Neural progenitor cell (in vitro differentiated cells): ENCODE data around the gene DPP7. TPM values are rescaled to one million over a fixed set of nuclear protein-coding genes. Genes with fewer than 3 reads are reported as not detected.

ENCODE experiments used
- DNase-seq: peaks from one replicate; pipeline ENCODE4 v3.0.0-alpha.2; 2016; ENCODE audit warnings: low spot score
- H2AFZ ChIP-seq: fragments of 200-600 bp; sonication (generic); replicated peaks from 2 replicates; pipeline ENCODE4 v1.6.1; 2016; ENCODE audit warnings: antibody characterized with exemption
- H3F3A ChIP-seq: fragments of 200-600 bp; sonication (generic); 2 replicates; pipeline ENCODE4 v1.6.1; 2016; ENCODE audit warnings: antibody characterized with exemption, low read depth
- H3K27ac ChIP-seq: fragments of 200-600 bp; sonication (generic); 2 replicates; pipeline ENCODE4 v1.5.1; 2016; ENCODE audit warnings: mild to moderate bottlenecking
- H3K27me3 ChIP-seq: fragments of 200-600 bp; sonication (generic); 2 replicates; pipeline ENCODE4 v1.6.1; 2016; ENCODE audit warnings: mild to moderate bottlenecking, moderate library complexity
- H3K36me3 ChIP-seq: fragments of 200-600 bp; sonication (generic); 2 replicates; pipeline ENCODE4 v1.5.1; 2016
- H3K4me1 ChIP-seq: fragments of 200-600 bp; sonication (generic); 2 replicates; pipeline ENCODE4 v1.6.1; 2016; ENCODE audit warnings: mixed run types
- H3K4me2 ChIP-seq: fragments of 200-600 bp; sonication (generic); 2 replicates; pipeline ENCODE4 v1.6.1; 2016
- H3K4me3 ChIP-seq: fragments of 200-600 bp; sonication (generic); 2 replicates; pipeline ENCODE4 v1.5.1; 2016
- H3K79me2 ChIP-seq: fragments of 200-600 bp; sonication (generic); 2 replicates; pipeline ENCODE4 v1.6.1; 2016; ENCODE audit warnings: low read depth
- H3K9ac ChIP-seq: fragments of 200-600 bp; sonication (generic); 2 replicates; pipeline ENCODE4 v1.6.1; 2016
- H3K9me3 ChIP-seq: fragments of 200-600 bp; sonication (generic); 2 replicates; pipeline ENCODE4 v1.5.1; 2016; ENCODE audit warnings: low read depth
- H4K20me1 ChIP-seq: fragments of 200-600 bp; sonication (generic); 2 replicates; pipeline ENCODE4 v1.6.1; 2016; ENCODE audit warnings: low read depth
- H3K27ac Mint-ChIP-seq: 3 replicates; pipeline ENCODE4 v1.8.0; 2021; ENCODE audit warnings: mixed read lengths
- H3K27me3 Mint-ChIP-seq: 2 replicates; pipeline ENCODE4 v1.8.0; 2022; ENCODE audit warnings: low read depth, mild to moderate bottlenecking, inconsistent platforms, moderate library complexity, mixed read lengths; ENCODE audit not compliant: insufficient read depth
- H3K36me3 Mint-ChIP-seq: 3 replicates; pipeline ENCODE4 v1.8.0; 2021; ENCODE audit warnings: mixed read lengths
- H3K4me1 Mint-ChIP-seq: 3 replicates; pipeline ENCODE4 v1.8.0; 2021; ENCODE audit warnings: mixed read lengths
- H3K4me3 Mint-ChIP-seq: 3 replicates; pipeline ENCODE4 v1.8.0; 2021; ENCODE audit warnings: mild to moderate bottlenecking, moderate library complexity, mixed read lengths
- H3K9me3 Mint-ChIP-seq: 3 replicates; pipeline ENCODE4 v1.8.0; 2020; ENCODE audit warnings: mixed read lengths
- EZH2 ChIP-seq: fragments of 200-600 bp; sonication (generic); IDR thresholded peaks from 2 replicates; pipeline ENCODE4 v1.6.1; 2017; ENCODE audit warnings: antibody characterized with exemption, mild to moderate bottlenecking, moderate library complexity
- EZH2phosphoT487 ChIP-seq: fragments of 200-600 bp; sonication (generic); IDR thresholded peaks from 2 replicates; pipeline ENCODE4 v1.6.1; 2017; ENCODE audit warnings: antibody characterized with exemption
- total RNA-seq: library from RNA; depleted of rRNA; stranded (reverse); fragments of >200 nt; gene quantifications from 2 replicates; pipeline ENCODE4 v1.2.3, GENCODE V29; 2015; ENCODE audit warnings: low replicate concordance
- TF ChIP-seq, protein P1 (sequence below): fragments of 200-600 bp; sonication (generic); IDR thresholded peaks from 2 replicates; pipeline ENCODE4 v1.5.1; 2017; ENCODE audit warnings: antibody characterized with exemption, mild to moderate bottlenecking

DPP7 gene
- total RNA-seq, 1 donor from 2014 or later: 2.6 TPM

DNA sequence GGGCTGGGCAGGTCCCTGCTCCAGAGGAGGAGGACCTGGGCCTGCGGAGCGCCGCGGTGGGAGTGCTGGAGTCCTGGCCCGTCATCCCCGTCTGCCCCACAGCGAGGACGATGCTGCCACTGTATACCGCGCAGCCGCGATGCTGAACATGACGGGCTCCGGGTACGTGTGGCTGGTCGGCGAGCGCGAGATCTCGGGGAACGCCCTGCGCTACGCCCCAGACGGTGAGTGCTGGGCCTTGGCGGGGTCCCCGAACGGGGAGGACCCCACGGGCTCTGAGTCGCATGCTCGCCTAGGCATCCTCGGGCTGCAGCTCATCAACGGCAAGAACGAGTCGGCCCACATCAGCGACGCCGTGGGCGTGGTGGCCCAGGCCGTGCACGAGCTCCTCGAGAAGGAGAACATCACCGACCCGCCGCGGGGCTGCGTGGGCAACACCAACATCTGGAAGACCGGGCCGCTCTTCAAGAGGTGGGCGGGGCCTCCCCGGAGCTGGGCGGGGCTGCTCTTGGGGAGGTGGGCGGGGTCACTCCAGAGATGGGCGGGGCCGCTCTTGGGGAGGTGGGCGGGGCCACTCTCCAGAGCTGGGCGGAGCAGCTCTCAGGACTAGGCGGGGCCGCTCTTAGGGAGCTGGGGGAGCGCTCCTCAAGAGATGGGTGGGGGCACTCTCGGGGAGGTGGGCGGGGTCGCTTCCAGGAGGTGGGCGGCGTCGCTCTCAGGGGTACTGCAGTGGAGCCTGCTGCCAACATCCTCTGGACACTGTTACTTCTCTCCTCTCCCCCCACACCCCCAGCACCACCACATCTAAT, 42.2 kb upstream of the DPP7 start:
- peak; percentile 63 for TF ChIP-seq EZH2
- TF ChIP-seq, protein P1, sequence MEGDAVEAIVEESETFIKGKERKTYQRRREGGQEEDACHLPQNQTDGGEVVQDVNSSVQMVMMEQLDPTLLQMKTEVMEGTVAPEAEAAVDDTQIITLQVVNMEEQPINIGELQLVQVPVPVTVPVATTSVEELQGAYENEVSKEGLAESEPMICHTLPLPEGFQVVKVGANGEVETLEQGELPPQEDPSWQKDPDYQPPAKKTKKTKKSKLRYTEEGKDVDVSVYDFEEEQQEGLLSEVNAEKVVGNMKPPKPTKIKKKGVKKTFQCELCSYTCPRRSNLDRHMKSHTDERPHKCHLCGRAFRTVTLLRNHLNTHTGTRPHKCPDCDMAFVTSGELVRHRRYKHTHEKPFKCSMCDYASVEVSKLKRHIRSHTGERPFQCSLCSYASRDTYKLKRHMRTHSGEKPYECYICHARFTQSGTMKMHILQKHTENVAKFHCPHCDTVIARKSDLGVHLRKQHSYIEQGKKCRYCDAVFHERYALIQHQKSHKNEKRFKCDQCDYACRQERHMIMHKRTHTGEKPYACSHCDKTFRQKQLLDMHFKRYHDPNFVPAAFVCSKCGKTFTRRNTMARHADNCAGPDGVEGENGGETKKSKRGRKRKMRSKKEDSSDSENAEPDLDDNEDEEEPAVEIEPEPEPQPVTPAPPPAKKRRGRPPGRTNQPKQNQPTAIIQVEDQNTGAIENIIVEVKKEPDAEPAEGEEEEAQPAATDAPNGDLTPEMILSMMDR: no peak
- peak; percentile 36 for TF ChIP-seq EZH2phosphoT487
- peaks cover 84% of the 10 kb centered on the region for H3K27me3 ChIP-seq
- H3K27ac ChIP-seq: no peak overlapping the region
- no peak overlapping the region for H3K4me3 ChIP-seq
- peaks cover 13% of the 10 kb centered on the region for H4K20me1 ChIP-seq
- no peak overlapping the region for H3K9ac ChIP-seq
- H3K36me3 ChIP-seq: no peaks in the 10 kb centered on the region
- H3K9me3 Mint-ChIP-seq: no peaks in the 10 kb centered on the region
- H3K4me1 ChIP-seq: no peaks in the 10 kb centered on the region
- H3F3A ChIP-seq: peaks cover 17% of the 10 kb centered on the region
- no peaks in the 10 kb centered on the region for H3K79me2 ChIP-seq
- DNase-seq: peak; percentile 61
- no peaks in the 10 kb centered on the region for H3K9me3 ChIP-seq
- H3K27me3 Mint-ChIP-seq: peaks cover 59% of the 10 kb centered on the region
- H3K36me3 Mint-ChIP-seq: peaks cover 1% of the 10 kb centered on the region
- H3K4me3 Mint-ChIP-seq: no peak overlapping the region
- H3K4me1 Mint-ChIP-seq: peaks cover 2% of the 10 kb centered on the region
- no peak overlapping the region for H3K4me2 ChIP-seq
- no peak overlapping the region for H3K27ac Mint-ChIP-seq
- H2AFZ ChIP-seq: no peak overlapping the region

- Histone ChIP-seq H3K4me1 (no peaks in the 10 kb centered on the region), H3K9ac (no peak overlapping the region), H3K36me3 (no peaks in the 10 kb centered on the region), H3K27me3 (peaks cover 81% of the 10 kb centered on the region), H4K20me1 (peaks cover 5% of the 10 kb centered on the region), H3F3A (peaks cover 23% of the 10 kb centered on the region), H3K79me2 (no peaks in the 10 kb centered on the region), H3K4me2 (no peak overlapping the region), H3K27ac (no peak overlapping the region), H3K4me3 (no peak overlapping the region), H3K9me3 (no peaks in the 10 kb centered on the region), H2AFZ (no peak overlapping the region)
- Mint-ChIP-seq H3K27ac (no peak overlapping the region), H3K36me3 (no peaks in the 10 kb centered on the region), H3K4me1 (no peaks in the 10 kb centered on the region), H3K9me3 (peaks cover 3% of the 10 kb centered on the region), H3K27me3 (peaks cover 32% of the 10 kb centered on the region), H3K4me3 (no peak overlapping the region)
- TF ChIP-seq EZH2: no peak
- TF ChIP-seq EZH2phosphoT487: no peak
- TF ChIP-seq, protein P1: no peak
- no peak for DNase-seq
Observed at GRCh38 chr9:137152844-137153405, 38.4 kb upstream of the DPP7 start.

- Histone ChIP-seq H3K9ac (no peak overlapping the region), H2AFZ (no peak overlapping the region), H3K27me3 (peaks cover 80% of the 10 kb centered on the region), H3F3A (peaks cover 23% of the 10 kb centered on the region), H3K36me3 (no peaks in the 10 kb centered on the region), H4K20me1 (no peaks in the 10 kb centered on the region), H3K4me1 (no peaks in the 10 kb centered on the region), H3K4me3 (no peak overlapping the region), H3K9me3 (no peaks in the 10 kb centered on the region), H3K79me2 (no peaks in the 10 kb centered on the region), H3K27ac (no peak overlapping the region), H3K4me2 (no peak overlapping the region)
- Mint-ChIP-seq H3K27ac (no peak overlapping the region), H3K4me3 (no peak overlapping the region), H3K27me3 (peaks cover 28% of the 10 kb centered on the region), H3K4me1 (no peaks in the 10 kb centered on the region), H3K36me3 (no peaks in the 10 kb centered on the region), H3K9me3 (peaks cover 3% of the 10 kb centered on the region)
- no peak for DNase-seq
- TF ChIP-seq EZH2phosphoT487 (no peak), EZH2 (no peak)
- TF ChIP-seq, protein P1: no peak
Observed at GRCh38 chr9:137150617-137151457, 36.3 kb upstream of the DPP7 start.
